PC-9 (cell line): ENCODE results near the gene CHD1L. TPM values are rescaled to one million over a fixed set of nuclear protein-coding genes. Genes with fewer than 3 reads are reported as not detected.
A peak's percentile ranks its signal among the peaks of the same experiment; 100 is the strongest.
"Not testable (repeated sequence)": the region's sequence is repeated elsewhere in the genome, so short reads cannot be mapped to it uniquely, and the experiment has no call there.

Experiments
- BruUV-seq: library from RNA; stranded (reverse); fragments of 400-500 nt; replicated peaks from 2 replicates; lab custom pipeline; 2021; lab: Mats Ljungman, UMichigan
- CTCF ChIA-PET: fragments of 300-600 bp; sonication (Branson Sonifier 250); formaldehyde crosslinking; loops from one replicate; lab custom pipeline; 2022; ENCODE audit warnings: antibody characterized with exemption; lab: Charles Lee
- POLR2A ChIA-PET: fragments of 300-600 bp; sonication (Branson Sonifier 250); formaldehyde crosslinking; loops from one replicate; lab custom pipeline; 2022; ENCODE audit warnings: antibody characterized with exemption; ENCODE audit not compliant: unreplicated experiment; lab: Charles Lee
- DNase-seq, 2 experiments: peaks; one replicate each; pipeline versions ENCODE4 v3.0.0 to v3.0.0-alpha.2; 2015 to 2022; ENCODE audit warnings: mixed read lengths in 1 of 2
- H2AFZ ChIP-seq: fragments of 200-600 bp; sonication (generic); 2 replicates; pipeline ENCODE4 v1.8.1; 2017; ENCODE audit warnings: antibody characterized with exemption
- H3F3A ChIP-seq: fragments of 200-600 bp; sonication (generic); 2 replicates; pipeline ENCODE4 v1.8.1; 2017; ENCODE audit warnings: antibody characterized with exemption, mild to moderate bottlenecking, low read depth; ENCODE audit not compliant: insufficient read depth
- H3K27ac ChIP-seq: fragments of 200-600 bp; sonication (generic); 2 replicates; pipeline ENCODE4 v1.6.1; 2016; ENCODE audit warnings: mixed run types
- H3K27me3 ChIP-seq: fragments of 200-600 bp; sonication (generic); 2 replicates; pipeline ENCODE4 v1.6.1; 2016; ENCODE audit warnings: low read depth, mixed run types; ENCODE audit not compliant: insufficient read depth
- H3K36me3 ChIP-seq: fragments of 200-600 bp; sonication (generic); 2 replicates; pipeline ENCODE4 v1.6.1; 2016; ENCODE audit warnings: low read depth, mixed run types
- H3K4me1 ChIP-seq: fragments of 200-600 bp; sonication (generic); replicated peaks from 2 replicates; pipeline ENCODE4 v1.6.1; 2016; ENCODE audit warnings: mixed run types; ENCODE audit not compliant: insufficient read depth
- H3K4me2 ChIP-seq: fragments of 200-600 bp; sonication (generic); 2 replicates; pipeline ENCODE4 v1.6.1; 2017; ENCODE audit warnings: mixed run types
- H3K4me3 ChIP-seq: fragments of 200-600 bp; sonication (generic); 2 replicates; pipeline ENCODE4 v1.6.1; 2016; ENCODE audit warnings: mixed run types
- H3K79me2 ChIP-seq: fragments of 200-600 bp; sonication (generic); 2 replicates; pipeline ENCODE4 v1.6.1; 2017; ENCODE audit warnings: low read depth, mixed run types
- H3K9me2 ChIP-seq: fragments of 200-600 bp; sonication (generic); 2 replicates; pipeline ENCODE4 v1.8.1; 2017; ENCODE audit warnings: mild to moderate bottlenecking; ENCODE audit not compliant: insufficient read depth
- H3K9me3 ChIP-seq: fragments of 200-600 bp; sonication (generic); 2 replicates; pipeline ENCODE4 v1.8.1; 2016; ENCODE audit warnings: low read depth; ENCODE audit not compliant: insufficient read depth
- H4K20me1 ChIP-seq: fragments of 200-600 bp; sonication (generic); 2 replicates; pipeline ENCODE4 v1.8.1; 2017; ENCODE audit not compliant: insufficient read depth
- EZH2 ChIP-seq: fragments of 200-600 bp; sonication (generic); IDR thresholded peaks from 2 replicates; pipeline ENCODE4 v1.8.0; 2017; ENCODE audit warnings: antibody characterized with exemption, low read depth
- intact Hi-C: fragments of 100-400 bp; cut with micrococcal nuclease; formaldehyde crosslinking; loops from one replicate; pipeline ENCODE4 v1.10.0; 2022; ENCODE audit not compliant: unreplicated experiment
- total RNA-seq: library from RNA; stranded (reverse); gene quantifications from 2 replicates; pipeline ENCODE4 v1.2.3, GENCODE V29; 2021
- TF ChIP-seq, protein P1 (sequence below): fragments of 200-600 bp; sonication (generic); conservative IDR thresholded peaks from 2 replicates; pipeline ENCODE4 v1.6.1; 2017; ENCODE audit warnings: mixed run types, antibody characterized with exemption, mild to moderate bottlenecking, moderate library complexity

The CHD1L gene
- total RNA-seq, 1 experiment from 2014 or later: 31.8 TPM

DNA sequence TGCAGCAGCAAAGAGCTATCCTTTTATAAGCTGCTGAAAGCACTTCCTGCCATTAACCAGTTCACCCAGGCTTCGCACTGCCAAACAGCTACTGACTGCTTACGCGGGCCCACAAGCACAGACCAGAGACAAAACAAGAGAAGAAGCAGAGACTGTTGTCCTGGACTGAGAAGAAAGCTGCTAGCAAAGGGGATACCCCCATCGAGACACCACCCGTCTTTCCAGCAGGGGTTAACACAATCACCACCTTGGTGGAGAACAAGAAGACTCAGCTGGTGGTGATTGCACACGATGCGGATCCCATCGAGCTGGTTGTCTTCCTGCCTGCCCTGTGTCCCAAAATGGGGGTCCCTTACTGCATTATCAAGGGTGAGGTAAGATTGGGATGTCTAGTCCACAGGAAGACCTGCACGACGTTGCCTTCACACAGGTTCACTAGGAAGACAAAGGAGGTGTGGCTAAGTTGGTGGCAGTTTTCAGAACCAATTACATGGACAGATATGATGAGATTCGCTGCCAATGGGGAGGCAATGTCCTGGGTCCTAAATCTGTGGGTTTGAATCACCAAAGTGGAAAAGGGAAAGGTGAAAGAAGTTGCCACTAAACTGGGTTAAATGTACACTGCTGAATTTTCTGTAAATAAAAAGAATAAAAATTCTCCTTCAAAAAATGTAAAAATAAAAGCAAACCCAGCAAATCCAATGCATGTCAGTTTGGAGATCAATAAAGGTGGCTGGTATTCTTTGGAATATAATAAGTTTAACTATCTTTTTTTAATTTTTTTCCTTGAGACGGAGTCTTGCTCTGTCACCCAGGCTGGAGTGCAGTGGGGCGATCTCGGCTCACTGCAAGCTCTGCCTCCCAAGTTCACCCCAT, 18.5 kb upstream of the CHD1L start:
- Histone ChIP-seq H3K9me2 (no peaks in the 10 kb centered on the region), H3K4me3 (no peak overlapping the region), H3K4me1 (no peaks in the 10 kb centered on the region), H4K20me1 (no peaks in the 10 kb centered on the region), H3K4me2 (peak overlapping the region; percentile 76; the same call in 1 of the 2 replicates), H3K9me3 (no peaks in the 10 kb centered on the region), H3K36me3 (no peaks in the 10 kb centered on the region), H2AFZ (no peak overlapping the region), H3K79me2 (no peaks in the 10 kb centered on the region), H3K27ac (no peak overlapping the region), H3K27me3 (no peaks in the 10 kb centered on the region), H3F3A (no peaks in the 10 kb centered on the region; the same call in 1 of the 2 replicates)
- no peak for TF ChIP-seq EZH2
- TF ChIP-seq, protein P1, sequence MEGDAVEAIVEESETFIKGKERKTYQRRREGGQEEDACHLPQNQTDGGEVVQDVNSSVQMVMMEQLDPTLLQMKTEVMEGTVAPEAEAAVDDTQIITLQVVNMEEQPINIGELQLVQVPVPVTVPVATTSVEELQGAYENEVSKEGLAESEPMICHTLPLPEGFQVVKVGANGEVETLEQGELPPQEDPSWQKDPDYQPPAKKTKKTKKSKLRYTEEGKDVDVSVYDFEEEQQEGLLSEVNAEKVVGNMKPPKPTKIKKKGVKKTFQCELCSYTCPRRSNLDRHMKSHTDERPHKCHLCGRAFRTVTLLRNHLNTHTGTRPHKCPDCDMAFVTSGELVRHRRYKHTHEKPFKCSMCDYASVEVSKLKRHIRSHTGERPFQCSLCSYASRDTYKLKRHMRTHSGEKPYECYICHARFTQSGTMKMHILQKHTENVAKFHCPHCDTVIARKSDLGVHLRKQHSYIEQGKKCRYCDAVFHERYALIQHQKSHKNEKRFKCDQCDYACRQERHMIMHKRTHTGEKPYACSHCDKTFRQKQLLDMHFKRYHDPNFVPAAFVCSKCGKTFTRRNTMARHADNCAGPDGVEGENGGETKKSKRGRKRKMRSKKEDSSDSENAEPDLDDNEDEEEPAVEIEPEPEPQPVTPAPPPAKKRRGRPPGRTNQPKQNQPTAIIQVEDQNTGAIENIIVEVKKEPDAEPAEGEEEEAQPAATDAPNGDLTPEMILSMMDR: no peak
- DNase-seq: no peak
- BruUV-seq: no TSS peak
- intact Hi-C loops: no loop called here
- ChIA-PET CTCF (no interaction called here), POLR2A (no interaction called here)

DNA sequence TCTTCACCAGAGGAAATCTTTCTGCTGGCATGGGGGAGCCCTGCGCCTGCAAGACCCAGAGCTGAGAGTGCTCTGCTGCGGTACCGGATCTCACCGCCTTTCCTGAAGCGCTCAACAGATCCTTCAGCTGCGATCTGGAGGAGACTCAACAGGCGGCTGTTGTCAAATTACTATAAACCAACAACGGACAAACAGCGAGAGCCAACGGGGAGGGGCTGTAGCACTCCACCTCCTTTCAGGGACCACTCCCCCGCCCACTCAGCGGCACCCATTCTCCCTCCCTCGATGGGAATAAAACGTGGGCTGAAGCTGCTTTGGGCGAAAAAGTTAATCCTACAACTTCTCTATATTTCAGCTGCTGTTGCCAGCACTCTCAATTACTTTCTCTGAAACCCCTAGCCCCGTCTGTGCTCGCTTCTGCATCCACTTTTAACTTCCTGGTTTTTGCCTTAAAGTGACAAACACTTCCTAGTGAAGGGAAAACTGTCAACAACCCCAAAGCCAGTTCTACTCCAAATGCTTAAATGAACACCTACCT, 17.2 kb upstream of the CHD1L start, which contains the start of gene FMO5:
Gene FMO5, minus strand, starts transcription at position 147 of the 538 bp plus-strand sequence. CDS start 310 bp downstream, outside the sequence.
- H3F3A ChIP-seq: no peaks in the 10 kb centered on the region; the same call in 1 of the 2 replicates
- no peaks in the 10 kb centered on the region for H4K20me1 ChIP-seq
- no peaks in the 10 kb centered on the region for H3K9me3 ChIP-seq
- DNase-seq: peak; percentile 43 to 65
- peak within 1 kb of the TSS; percentile 76 for H3K4me2 ChIP-seq
- peak within 1 kb of the TSS; percentile 93 for H2AFZ ChIP-seq
- intact Hi-C loops: no loop called here
- H3K4me1 ChIP-seq: no peaks in the 10 kb centered on the region
- no TSS peak for BruUV-seq
- no peaks in the 10 kb centered on the region for H3K27me3 ChIP-seq
- H3K36me3 ChIP-seq: no peaks in the 10 kb centered on the region
- ChIA-PET POLR2A (no interaction called here), CTCF (no interaction called here)
- peak within 1 kb of the TSS; percentile 56 for H3K4me3 ChIP-seq
- TF ChIP-seq, protein P1: no peak
- TF ChIP-seq EZH2: no peak
- no peaks in the 10 kb centered on the region for H3K79me2 ChIP-seq
- no peak within 1 kb of the TSS for H3K27ac ChIP-seq
- no peaks in the 10 kb centered on the region for H3K9me2 ChIP-seq

DNA sequence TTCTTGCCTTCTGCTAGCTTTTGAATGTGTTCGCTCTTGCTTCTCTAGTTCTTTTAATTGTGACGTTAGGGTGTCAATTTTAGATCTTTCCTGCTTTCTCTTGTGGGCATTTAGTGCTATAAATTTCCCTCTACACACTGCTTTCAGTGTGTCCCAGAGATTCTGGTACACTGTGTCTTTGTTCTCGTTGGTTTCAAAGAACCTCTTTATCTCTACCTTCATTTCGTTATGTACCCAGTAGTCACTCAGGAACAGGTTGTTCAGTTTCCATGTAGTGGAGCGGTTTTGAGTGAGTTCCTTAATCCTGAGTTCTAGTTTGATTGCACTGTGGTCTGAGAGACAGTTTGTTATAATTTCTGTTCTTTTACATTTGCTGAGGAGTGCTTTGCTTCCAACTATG, 11.5 kb upstream of the CHD1L start:
- H3K4me2 ChIP-seq, DNase-seq, H3K27me3 ChIP-seq, H2AFZ ChIP-seq, H4K20me1 ChIP-seq, intact Hi-C loops, H3K4me3 ChIP-seq, CTCF ChIA-PET, H3K9me3 ChIP-seq, BruUV-seq, POLR2A ChIA-PET, H3K9me2 ChIP-seq, H3K27ac ChIP-seq, H3K4me1 ChIP-seq, H3K36me3 ChIP-seq, H3K79me2 ChIP-seq, H3F3A ChIP-seq: not testable (repeated sequence)

DNA sequence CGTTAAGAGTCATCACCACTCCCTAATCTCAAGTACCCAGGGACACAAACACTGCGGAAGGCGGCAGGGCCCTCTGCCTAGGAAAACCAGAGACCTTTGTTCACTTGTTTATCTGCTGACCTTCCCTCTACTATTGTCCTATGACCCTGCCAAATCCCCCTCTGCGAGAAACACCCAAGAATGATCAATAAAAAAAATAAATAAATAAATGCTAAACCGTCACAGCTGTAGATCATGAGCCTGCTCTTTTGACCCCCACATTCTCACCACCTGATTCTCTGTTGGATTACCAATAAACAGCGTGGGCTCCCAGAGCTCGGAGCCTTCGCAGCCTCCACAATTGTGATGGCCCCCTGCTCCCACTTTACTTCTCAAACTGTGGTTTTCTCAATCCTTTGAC, 8.6 kb upstream of the CHD1L start:
- BruUV-seq, H3K4me2 ChIP-seq, H2AFZ ChIP-seq, H3K36me3 ChIP-seq, intact Hi-C loops, H3K27ac ChIP-seq, CTCF ChIA-PET, H3K9me2 ChIP-seq, POLR2A ChIA-PET, H3K9me3 ChIP-seq, H3K79me2 ChIP-seq, H4K20me1 ChIP-seq, DNase-seq, H3K4me3 ChIP-seq, H3K27me3 ChIP-seq: not testable (repeated sequence)
- Histone ChIP-seq H3K4me1 (peaks cover 30% of the 10 kb centered on the region), H3F3A (peaks cover 25% of the 10 kb centered on the region)
